CD4-positive, CD25-positive, alpha-beta regulatory T cell (primary cell): Measurements from ENCODE around the gene PRRT1B. TPM values are rescaled to one million over a fixed set of nuclear protein-coding genes. Genes with fewer than 3 reads are reported as not detected.

Source experiments
- ATAC-seq, 2 donors: fragments of 150-1000 bp; cut with Tn5 transposase; one replicate each; pipeline ENCODE4 v1.10.0; 2021; ENCODE audit warnings: low read depth in 2 of 2, moderate number of reproducible peaks in 2 of 2, moderate library complexity in 1 of 2
- DNase-seq, 3 donors: peaks; one replicate each; pipeline versions ENCODE4 v3.0.0 to v3.0.0-alpha.2; 2012 to 2022; ENCODE audit warnings: mixed read lengths in 1 of 3
- H3K27ac ChIP-seq: one replicate; pipeline ENCODE4 v1.7.0; 2013; ENCODE audit warnings: mild to moderate bottlenecking, low read length; ENCODE audit not compliant: insufficient read depth, poor library complexity, severe bottlenecking
- H3K27me3 ChIP-seq: one replicate; pipeline ENCODE4 v1.7.0; 2013; ENCODE audit warnings: low read length; ENCODE audit not compliant: control insufficient read depth, insufficient read depth
- H3K36me3 ChIP-seq: one replicate; pipeline ENCODE4 v1.7.0; 2013; ENCODE audit warnings: mild to moderate bottlenecking, low read length, moderate library complexity; ENCODE audit not compliant: control insufficient read depth, insufficient read depth
- H3K4me1 ChIP-seq: 2 replicates; pipeline ENCODE4 v1.7.0; 2013; ENCODE audit warnings: mild to moderate bottlenecking, low read length; ENCODE audit not compliant: insufficient read depth, control insufficient read depth, poor library complexity, severe bottlenecking
- H3K4me3 ChIP-seq: one replicate; pipeline ENCODE4 v1.7.0; 2013; ENCODE audit warnings: low read depth, mild to moderate bottlenecking, low read length, moderate library complexity
- H3K9me3 ChIP-seq, 2 experiments: 1 replicate in 1 of 2; 2 replicates in 1 of 2; pipeline ENCODE4 v1.7.0; 2013; ENCODE audit warnings: low read length in 2 of 2, mild to moderate bottlenecking in 1 of 2, moderate library complexity in 1 of 2; ENCODE audit not compliant: control insufficient read depth in 2 of 2
- H3K27ac Mint-ChIP-seq, 3 donors: one replicate each; pipeline ENCODE4 v1.8.0; 2020 to 2022; ENCODE audit warnings: mild to moderate bottlenecking in 3 of 3, mixed read lengths in 3 of 3, moderate library complexity in 2 of 3
- H3K27me3 Mint-ChIP-seq: one replicate; pipeline ENCODE4 v1.8.0; 2022; ENCODE audit warnings: mild to moderate bottlenecking, mixed read lengths
- H3K36me3 Mint-ChIP-seq: one replicate; pipeline ENCODE4 v1.8.0; 2020; ENCODE audit warnings: mixed read lengths
- H3K4me1 Mint-ChIP-seq, 4 donors: one replicate each; pipeline ENCODE4 v1.8.0; 2020 to 2022; ENCODE audit warnings: mixed read lengths in 4 of 4, mild to moderate bottlenecking in 1 of 4
- H3K4me3 Mint-ChIP-seq, 4 donors: one replicate each; pipeline ENCODE4 v1.8.0; 2020 to 2022; ENCODE audit warnings: mild to moderate bottlenecking in 4 of 4, mixed read lengths in 4 of 4, moderate library complexity in 3 of 4
- H3K9me3 Mint-ChIP-seq, 7 donors: one replicate each; pipeline ENCODE4 v1.8.0; 2020 to 2022; ENCODE audit warnings: mixed read lengths in 7 of 7, mild to moderate bottlenecking in 3 of 7, moderate library complexity in 2 of 7
- polyA plus RNA-seq, 4 donors: library from polyadenylated mRNA; unstranded; fragments of 300-500 nt; fragmentation: Illumina TruSeq; gene quantifications; one replicate each; pipeline ENCODE4 v1.2.3, GENCODE V29; 2021
- total RNA-seq: library from RNA; stranded (reverse); gene quantifications from one replicate; pipeline ENCODE4 v1.2.3, GENCODE V29; 2022

PRRT1B gene
- total and polyA plus RNA-seq, 5 donors from 2014 or later = not detected

DNA sequence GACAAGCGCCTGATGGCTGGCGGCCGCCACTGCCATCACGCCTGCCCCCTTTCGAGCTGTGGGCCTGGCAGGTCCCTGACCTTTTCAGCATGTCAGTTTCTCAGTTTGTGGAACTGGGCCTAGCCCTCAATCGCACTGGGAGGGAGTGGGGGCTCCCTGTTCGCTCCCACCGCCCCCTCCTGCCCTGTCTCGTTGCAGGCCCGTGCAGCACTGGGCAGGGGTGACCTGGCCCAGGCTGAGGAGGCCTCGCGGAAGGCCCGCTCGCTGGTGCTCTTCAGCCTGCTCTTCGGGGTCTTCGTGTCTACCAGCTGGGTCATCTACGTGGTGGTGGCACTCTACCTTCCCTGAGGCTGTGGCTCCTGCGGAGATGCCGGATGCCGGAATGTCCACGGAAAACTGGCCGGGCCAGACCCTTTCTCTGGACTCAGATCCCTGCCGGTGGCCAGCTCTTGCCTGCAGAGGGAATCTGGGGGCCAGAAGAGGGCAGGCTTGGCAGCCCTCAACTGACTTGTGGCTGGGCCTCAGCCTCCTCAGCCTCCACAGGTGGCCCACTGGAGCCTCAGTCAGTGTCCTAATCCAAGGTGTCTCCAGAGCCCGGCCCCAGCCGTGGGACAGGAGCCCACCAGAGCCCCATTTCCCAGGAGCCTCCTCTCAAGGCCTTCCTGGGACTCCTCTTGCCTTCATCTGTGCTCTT lies 12.7 kb downstream of the PRRT1B start:
- no peak overlapping the region for H3K27ac Mint-ChIP-seq
- Histone ChIP-seq H3K4me3 (no peak overlapping the region), H3K4me1 (no peaks in the 10 kb centered on the region), H3K36me3 (no peaks in the 10 kb centered on the region), H3K27ac (no peak overlapping the region), H3K27me3 (no peaks in the 10 kb centered on the region), H3K9me3 (no peaks in the 10 kb centered on the region)
- ATAC-seq = no peak
- no peak overlapping the region for H3K4me3 Mint-ChIP-seq
- H3K9me3 Mint-ChIP-seq = peaks cover 0 to 7% (median 0%) of the 10 kb centered on the region in 7 donors
- H3K27me3 Mint-ChIP-seq = peaks cover 24% of the 10 kb centered on the region
- H3K36me3 Mint-ChIP-seq = peaks cover under 1% of the 10 kb centered on the region
- H3K4me1 Mint-ChIP-seq = peaks cover 0 to 6% (median 3%) of the 10 kb centered on the region in 4 donors
- DNase-seq = no peak

DNA sequence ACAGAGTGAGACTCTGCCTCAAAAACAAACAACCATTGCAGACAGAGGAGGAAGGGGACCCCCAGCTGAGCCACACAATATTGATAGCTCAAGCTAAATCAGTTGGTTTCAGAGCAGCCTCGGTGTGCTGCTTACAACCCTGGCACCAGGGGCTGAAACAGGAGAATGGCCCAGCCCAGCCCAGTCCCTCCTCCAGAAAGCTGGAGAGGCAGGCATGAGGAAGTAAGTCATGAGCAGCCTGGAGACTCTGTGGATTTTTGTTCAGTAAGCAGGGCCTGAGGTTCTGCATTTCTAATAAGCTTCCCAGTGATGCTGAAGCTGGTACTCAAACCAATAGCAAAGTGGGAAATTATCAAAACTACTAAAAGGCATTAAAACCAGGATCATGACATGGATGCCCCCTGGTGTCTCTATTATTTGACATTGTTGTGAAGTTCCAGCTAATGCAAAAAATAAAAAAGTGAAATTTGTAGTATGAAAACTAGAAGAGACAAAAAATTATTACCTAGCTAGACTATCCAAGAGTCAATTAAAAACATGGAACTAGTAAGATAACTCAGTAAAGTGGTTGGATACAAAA lies 14.2 kb downstream of the PRRT1B start:
- Histone ChIP-seq H3K27me3 (no peaks in the 10 kb centered on the region), H3K4me3 (no peak overlapping the region), H3K4me1 (no peaks in the 10 kb centered on the region), H3K9me3 (no peaks in the 10 kb centered on the region), H3K27ac (no peak overlapping the region), H3K36me3 (no peaks in the 10 kb centered on the region)
- ATAC-seq = no peak
- H3K4me1 Mint-ChIP-seq = peaks cover 0 to 6% (median 3%) of the 10 kb centered on the region in 4 donors
- H3K36me3 Mint-ChIP-seq = no peaks in the 10 kb centered on the region
- H3K4me3 Mint-ChIP-seq = no peak overlapping the region
- peaks cover 0 to 9% (median 0%) of the 10 kb centered on the region in 7 donors for H3K9me3 Mint-ChIP-seq
- peak in 1 of 3 donors; percentile 28 for DNase-seq
- H3K27me3 Mint-ChIP-seq = peaks cover 22% of the 10 kb centered on the region
- H3K27ac Mint-ChIP-seq = no peak overlapping the region

DNA sequence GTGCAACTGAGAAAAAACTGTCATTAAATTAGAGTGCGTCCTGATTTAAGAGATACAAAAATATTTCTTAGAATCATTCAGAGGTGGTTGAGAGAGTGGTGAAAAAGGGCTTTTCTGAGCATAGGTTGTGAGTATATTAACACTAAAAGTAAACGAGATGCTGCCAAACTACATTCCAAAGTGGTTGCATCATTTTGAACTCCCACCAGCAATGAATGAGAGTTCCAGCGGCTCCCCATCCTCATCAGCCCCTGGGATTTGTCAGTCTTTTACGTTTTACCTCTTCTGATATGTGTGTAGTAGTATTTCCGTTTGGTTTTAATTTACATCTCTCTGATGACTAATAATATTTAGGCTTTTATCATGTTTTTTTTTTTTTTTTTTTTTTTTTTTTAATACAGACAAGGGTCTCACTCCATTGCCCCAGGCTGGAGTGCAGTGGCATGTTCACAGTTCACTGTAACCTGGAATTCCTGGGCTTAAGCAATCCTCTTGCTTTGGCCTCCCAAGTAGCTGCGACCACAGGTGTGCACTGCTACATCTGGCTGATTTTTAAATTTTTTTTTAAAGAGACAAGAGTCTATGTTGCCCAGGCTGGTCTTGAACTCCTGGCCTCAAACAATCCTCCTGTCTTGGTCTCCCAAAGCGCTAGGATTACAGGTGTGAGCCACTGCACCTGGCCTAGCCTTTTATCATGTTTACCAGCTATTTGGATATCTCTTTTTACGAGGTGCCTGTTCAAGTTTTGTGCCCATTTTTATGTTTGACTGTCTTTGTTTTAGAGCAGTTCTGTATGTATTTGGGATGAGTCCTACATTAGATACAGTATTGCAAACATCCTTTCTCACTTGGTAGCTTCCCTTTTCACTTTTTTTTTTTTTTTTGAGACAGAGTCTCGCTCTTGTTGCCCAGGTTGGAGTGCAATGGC lies 17.0 kb downstream of the PRRT1B start:
- DNase-seq (no peak), ATAC-seq (no peak)
- H3K36me3 Mint-ChIP-seq = no peaks in the 10 kb centered on the region
- H3K27ac ChIP-seq = no peak overlapping the region
- H3K27ac Mint-ChIP-seq = no peak overlapping the region
- peaks cover 0 to 15% (median 4%) of the 10 kb centered on the region in 4 donors for H3K4me1 Mint-ChIP-seq
- H3K4me3 ChIP-seq = no peak overlapping the region
- H3K9me3 ChIP-seq = no peaks in the 10 kb centered on the region
- no peak overlapping the region for H3K4me3 Mint-ChIP-seq
- H3K4me1 ChIP-seq = no peaks in the 10 kb centered on the region
- H3K27me3 ChIP-seq = no peaks in the 10 kb centered on the region
- H3K27me3 Mint-ChIP-seq = peaks cover 5% of the 10 kb centered on the region
- no peaks in the 10 kb centered on the region for H3K36me3 ChIP-seq
- peaks cover 0 to 9% (median 0%) of the 10 kb centered on the region in 7 donors for H3K9me3 Mint-ChIP-seq

DNA sequence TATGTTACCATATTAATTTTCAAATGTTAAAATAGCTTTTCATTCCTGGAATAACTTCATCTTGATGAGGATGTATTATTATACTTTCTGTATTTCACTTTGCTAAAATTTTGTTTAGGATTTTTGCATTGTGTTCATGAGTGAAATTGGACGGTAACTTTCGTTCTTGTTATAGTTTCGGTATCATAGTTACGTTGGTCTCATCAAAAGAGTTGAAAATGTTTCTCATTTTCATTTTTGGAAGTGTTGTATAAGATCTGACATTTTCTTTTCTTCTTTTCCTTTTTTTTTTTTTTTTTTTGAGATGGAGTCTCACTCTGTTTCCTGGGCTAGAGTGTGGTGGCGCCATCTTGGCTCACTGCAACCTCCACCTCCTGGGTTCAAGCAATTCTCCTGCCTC lies 20.0 kb downstream of the PRRT1B start:
- Mint-ChIP-seq H3K36me3 (peaks cover 8% of the 10 kb centered on the region), H3K4me3 (no peak overlapping the region), H3K27me3 (no peaks in the 10 kb centered on the region), H3K4me1 (peaks cover 0 to 15% (median 4%) of the 10 kb centered on the region in 4 donors), H3K9me3 (peaks cover 0 to 9% (median 0%) of the 10 kb centered on the region in 7 donors), H3K27ac (no peak overlapping the region)
- no peak overlapping the region for H3K27ac ChIP-seq
- H3K9me3 ChIP-seq = no peaks in the 10 kb centered on the region
- DNase-seq = peak in 1 of 3 donors; percentile 41
- peaks cover 5% of the 10 kb centered on the region for H3K36me3 ChIP-seq
- ATAC-seq = no peak
- no peaks in the 10 kb centered on the region for H3K27me3 ChIP-seq
- no peak overlapping the region for H3K4me3 ChIP-seq
- H3K4me1 ChIP-seq = no peaks in the 10 kb centered on the region

DNA sequence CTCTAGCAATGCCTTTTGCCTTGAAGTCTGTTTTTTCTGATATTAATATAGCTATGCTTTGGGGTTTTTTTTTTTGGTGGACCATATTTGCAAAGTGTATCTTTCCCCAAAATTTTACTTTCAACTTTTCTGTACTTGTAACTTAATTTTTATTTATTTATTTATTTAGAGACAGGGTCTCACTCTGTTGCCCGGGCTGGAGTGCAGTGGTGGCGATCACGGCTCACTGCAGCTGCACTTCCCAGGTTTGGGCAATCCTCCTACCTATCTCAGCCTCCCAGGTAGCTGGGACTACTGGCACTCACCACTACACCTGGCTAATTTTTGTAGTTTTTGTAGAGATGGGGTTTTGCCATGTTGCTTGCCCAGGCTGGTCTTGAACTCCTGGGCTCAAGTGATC lies 20.8 kb downstream of the PRRT1B start:
- Mint-ChIP-seq H3K4me1 (peaks cover 0 to 15% (median 4%) of the 10 kb centered on the region in 4 donors), H3K36me3 (peaks cover 9% of the 10 kb centered on the region), H3K9me3 (peaks cover 0 to 9% (median 0%) of the 10 kb centered on the region in 7 donors), H3K4me3 (no peak overlapping the region), H3K27me3 (no peaks in the 10 kb centered on the region), H3K27ac (no peak overlapping the region)
- no peak overlapping the region for H3K4me3 ChIP-seq
- no peaks in the 10 kb centered on the region for H3K9me3 ChIP-seq
- H3K27me3 ChIP-seq = no peaks in the 10 kb centered on the region
- no peaks in the 10 kb centered on the region for H3K4me1 ChIP-seq
- H3K36me3 ChIP-seq = peaks cover 5% of the 10 kb centered on the region
- no peak overlapping the region for H3K27ac ChIP-seq
- ATAC-seq (no peak), DNase-seq (no peak)

DNA sequence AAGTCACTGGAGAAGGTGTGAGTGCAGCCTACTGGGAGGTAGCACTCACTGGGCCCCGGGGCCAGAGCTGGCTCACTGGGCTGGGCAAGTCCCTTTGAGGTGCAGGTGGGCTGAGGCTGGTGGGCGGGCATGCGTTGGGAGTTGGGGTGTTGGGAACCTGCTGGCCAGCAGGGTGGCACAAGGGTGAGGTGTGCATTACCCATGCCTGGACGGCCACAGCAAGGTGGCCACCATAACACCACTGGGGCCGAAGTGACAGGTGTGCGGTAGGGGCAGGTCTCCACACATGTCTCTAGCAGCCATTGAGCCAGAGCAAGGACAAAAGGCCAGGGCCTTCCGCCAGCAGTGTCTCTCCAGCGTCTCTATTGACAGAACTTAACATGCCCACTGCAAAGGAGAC lies 22.6 kb downstream of the PRRT1B start:
- Mint-ChIP-seq H3K4me3 (no peak overlapping the region), H3K27me3 (no peaks in the 10 kb centered on the region), H3K4me1 (peaks cover 0 to 15% (median 2%) of the 10 kb centered on the region in 4 donors), H3K36me3 (peaks cover 18% of the 10 kb centered on the region), H3K9me3 (peaks cover 0 to 2% (median 0%) of the 10 kb centered on the region in 7 donors), H3K27ac (peak overlapping the region in 1 of 3 donors; percentile 42)
- H3K9me3 ChIP-seq = no peaks in the 10 kb centered on the region
- H3K36me3 ChIP-seq = peaks cover 12% of the 10 kb centered on the region
- no peak for DNase-seq
- H3K27me3 ChIP-seq = no peaks in the 10 kb centered on the region
- H3K4me1 ChIP-seq = no peaks in the 10 kb centered on the region
- H3K27ac ChIP-seq = no peak overlapping the region
- no peak overlapping the region for H3K4me3 ChIP-seq
- peak in 1 of 2 donors; percentile 28 for ATAC-seq

DNA sequence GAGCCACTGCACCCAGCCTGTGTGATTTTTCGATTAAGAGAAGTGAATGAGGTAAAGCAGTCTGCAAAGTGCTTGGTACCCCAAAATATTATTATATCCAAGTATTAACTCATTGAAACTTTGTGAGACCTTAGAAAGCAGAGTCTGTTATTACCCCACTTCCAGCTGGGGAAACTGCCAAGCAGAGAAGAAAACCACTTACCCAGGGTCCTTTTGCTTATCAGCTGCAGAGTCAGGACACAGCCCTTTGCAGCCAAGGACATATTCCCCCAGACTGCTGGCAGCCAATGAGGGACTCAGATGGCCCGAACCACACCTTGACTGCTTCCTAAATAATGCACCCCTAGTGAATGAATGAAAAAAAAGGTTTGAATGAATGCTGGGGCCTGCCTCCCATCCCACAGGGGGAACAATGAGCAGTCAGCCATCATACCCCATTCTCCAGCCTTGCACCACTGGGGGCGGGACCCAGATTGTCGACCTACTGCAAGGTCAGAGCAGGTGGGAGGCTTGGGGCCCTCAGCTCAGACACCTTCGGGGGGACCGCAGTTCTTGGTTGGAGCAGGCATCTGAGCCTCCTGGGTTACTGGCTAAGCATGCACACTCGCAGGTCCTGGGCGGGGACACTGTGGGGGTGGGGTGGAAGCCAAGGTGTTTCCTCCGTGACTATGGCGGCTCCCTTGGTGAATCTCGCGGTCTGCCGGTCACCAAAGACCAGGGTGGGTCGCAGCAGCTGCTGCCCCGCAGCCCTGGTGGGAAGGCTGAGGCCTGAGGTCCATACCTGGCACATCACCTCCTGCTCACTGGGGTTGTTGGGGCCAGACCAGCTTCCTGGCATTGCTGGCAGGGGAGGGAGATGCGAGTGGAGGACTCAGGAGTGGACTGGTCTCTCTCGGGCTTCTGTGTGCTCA lies 29.7 kb downstream of the PRRT1B start:
- no peaks in the 10 kb centered on the region for H3K27me3 Mint-ChIP-seq
- Histone ChIP-seq H3K36me3 (peaks cover 22% of the 10 kb centered on the region), H3K9me3 (no peaks in the 10 kb centered on the region), H3K27ac (no peak overlapping the region), H3K4me1 (peaks cover 18% of the 10 kb centered on the region), H3K27me3 (no peaks in the 10 kb centered on the region), H3K4me3 (no peak overlapping the region)
- H3K36me3 Mint-ChIP-seq = peaks cover 21% of the 10 kb centered on the region
- H3K4me1 Mint-ChIP-seq = peaks cover 0 to 22% (median 6%) of the 10 kb centered on the region in 4 donors
- DNase-seq = no peak
- ATAC-seq = no peak
- no peak overlapping the region for H3K4me3 Mint-ChIP-seq
- no peaks in the 10 kb centered on the region for H3K9me3 Mint-ChIP-seq
- H3K27ac Mint-ChIP-seq = no peak overlapping the region
